Measurements from ENCODE around the gene PPA1. TPM values are rescaled to one million over a fixed set of nuclear protein-coding genes. Genes with fewer than 3 reads are reported as not detected.

Gene PPA1
- total and polyA plus RNA-seq, 2 donors (not counting 3 experiments of a cell fraction or from before 2014, with no cell fraction given): 63.5 to 140 TPM

DNA sequence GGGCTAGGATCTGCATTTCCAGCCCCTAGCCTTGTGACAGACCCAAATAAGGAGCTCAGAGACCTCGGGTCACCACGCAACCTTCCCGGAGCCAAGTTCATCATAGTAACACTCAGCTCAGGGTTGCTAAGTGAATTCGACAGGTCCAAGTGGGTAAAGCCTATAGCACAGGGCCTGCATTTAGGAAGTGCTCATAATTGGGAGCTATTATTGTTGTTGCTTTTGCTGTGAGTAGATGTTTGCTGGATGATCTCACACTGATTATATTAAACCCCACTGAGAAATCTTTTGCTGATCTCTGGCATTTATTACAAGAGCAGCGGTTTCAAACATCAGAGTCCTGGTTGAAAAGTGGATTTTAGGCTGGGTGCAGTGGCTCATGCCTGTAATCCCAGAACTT lies 42.6 kb downstream of the PPA1 start:
- Histone ChIP-seq H3K9me1 (replicated peaks; ENCODE audit: control insufficient read depth, extremely low read depth, insufficient read depth, low read length) (no peaks in the 10 kb centered on the region), H4K20me1 (replicated peaks; ENCODE audit: control insufficient read depth, extremely low read depth, insufficient read depth, low read length) (no peaks in the 10 kb centered on the region), H3K4me1 (ENCODE audit: control insufficient read depth, extremely low read depth, insufficient read depth, low read length) (no peaks in the 10 kb centered on the region), H3K9ac (replicated peaks; ENCODE audit: extremely low read depth, insufficient read depth, low read length) (no peak overlapping the region), H3K4me3 (replicated peaks in 1 of 3; ENCODE audit: insufficient read depth in 1 of 3, low read depth in 1 of 3, low read length in 3 of 3) (no peak overlapping the region), H3K27ac (ENCODE audit: insufficient read depth, low read depth, low read length) (no peak overlapping the region), H3K36me3 (ENCODE audit: control insufficient read depth in 2 of 2, extremely low read depth in 1 of 2, insufficient read depth in 2 of 2, low read length in 2 of 2) (no peaks in the 10 kb centered on the region), H2AFZ (ENCODE audit: low read depth, low read length) (no peak overlapping the region), H3K9me3 (replicated peaks; ENCODE audit: control insufficient read depth, insufficient read depth, low read length) (no peaks in the 10 kb centered on the region), H3K27me3 (ENCODE audit: control insufficient read depth in 2 of 2, insufficient read depth in 2 of 2, low read length in 2 of 2) (no peaks in the 10 kb centered on the region), H3K79me2 (ENCODE audit: control insufficient read depth, insufficient read depth, low read length) (no peaks in the 10 kb centered on the region), H3K4me2 (ENCODE audit: insufficient read depth, low read length) (no peak overlapping the region)
- dilution Hi-C loops (cut with MboI; ENCODE audit: extremely low pct_ligation_motif_present, low sequenced_read_pairs): no loop called here
- POLR2A ChIA-PET: interaction anchor here (0.5 kb wide), 1 partner anchor 280 kb away, joined by 4 read pairs; no protein-coding TSS in a partner anchor
- BruUV-seq (replicated peaks): no TSS peak
- CTCF ChIA-PET: interaction anchor here (0.7 to 1.8 kb wide), 5 partner anchors 12 to 75 kb away, joined by 3 to 7 read pairs (median 4); partner anchors contain the start of gene TYSND1
- intact Hi-C loops (cut with micrococcal nuclease): no loop called here
- no peak for DNase-seq (ENCODE audit: low read depth, low spot score)
- no peak for FAIRE-seq
- TF ChIP-seq, protein P1, sequence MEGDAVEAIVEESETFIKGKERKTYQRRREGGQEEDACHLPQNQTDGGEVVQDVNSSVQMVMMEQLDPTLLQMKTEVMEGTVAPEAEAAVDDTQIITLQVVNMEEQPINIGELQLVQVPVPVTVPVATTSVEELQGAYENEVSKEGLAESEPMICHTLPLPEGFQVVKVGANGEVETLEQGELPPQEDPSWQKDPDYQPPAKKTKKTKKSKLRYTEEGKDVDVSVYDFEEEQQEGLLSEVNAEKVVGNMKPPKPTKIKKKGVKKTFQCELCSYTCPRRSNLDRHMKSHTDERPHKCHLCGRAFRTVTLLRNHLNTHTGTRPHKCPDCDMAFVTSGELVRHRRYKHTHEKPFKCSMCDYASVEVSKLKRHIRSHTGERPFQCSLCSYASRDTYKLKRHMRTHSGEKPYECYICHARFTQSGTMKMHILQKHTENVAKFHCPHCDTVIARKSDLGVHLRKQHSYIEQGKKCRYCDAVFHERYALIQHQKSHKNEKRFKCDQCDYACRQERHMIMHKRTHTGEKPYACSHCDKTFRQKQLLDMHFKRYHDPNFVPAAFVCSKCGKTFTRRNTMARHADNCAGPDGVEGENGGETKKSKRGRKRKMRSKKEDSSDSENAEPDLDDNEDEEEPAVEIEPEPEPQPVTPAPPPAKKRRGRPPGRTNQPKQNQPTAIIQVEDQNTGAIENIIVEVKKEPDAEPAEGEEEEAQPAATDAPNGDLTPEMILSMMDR (IDR thresholded peaks at IDR 0.05; ENCODE audit: extremely low read depth in 1 of 2, insufficient read depth in 1 of 2, low read depth in 1 of 2, low read length in 2 of 2): no peak
- TF ChIP-seq POLR2AphosphoS5 (IDR thresholded peaks at IDR 0.05; ENCODE audit: insufficient read depth, low read depth, low read length): no peak

DNA sequence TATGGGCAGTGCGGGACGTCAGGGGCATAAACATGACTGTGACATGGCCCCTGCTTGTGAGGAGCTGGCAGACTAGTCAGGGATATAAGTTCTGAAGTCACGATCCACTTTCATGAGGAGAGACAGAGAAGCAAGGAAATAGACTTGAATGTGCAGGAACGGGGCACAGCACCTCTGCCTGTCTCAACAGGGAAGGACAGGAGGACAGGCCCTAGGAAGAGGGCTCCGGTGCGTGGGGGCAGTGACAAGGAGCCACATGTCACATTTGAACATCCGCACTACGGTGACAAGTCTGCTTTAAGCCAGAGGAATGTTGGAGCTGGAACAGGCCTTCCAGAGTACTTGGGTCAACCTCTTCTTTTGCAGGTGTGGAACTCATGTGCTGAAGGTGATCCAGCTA lies 43.1 kb downstream of the PPA1 start:
- intact Hi-C loops (cut with micrococcal nuclease): no loop called here
- dilution Hi-C loops (cut with MboI; ENCODE audit: extremely low pct_ligation_motif_present, low sequenced_read_pairs): no loop called here
- H3K9me3 ChIP-seq (replicated peaks; ENCODE audit: control insufficient read depth, insufficient read depth, low read length): no peaks in the 10 kb centered on the region
- H3K27me3 ChIP-seq (ENCODE audit: control insufficient read depth in 2 of 2, insufficient read depth in 2 of 2, low read length in 2 of 2): no peaks in the 10 kb centered on the region
- H3K4me1 ChIP-seq (ENCODE audit: control insufficient read depth, extremely low read depth, insufficient read depth, low read length): no peaks in the 10 kb centered on the region
- TF ChIP-seq, protein P1 (IDR thresholded peaks at IDR 0.05; ENCODE audit: extremely low read depth in 1 of 2, insufficient read depth in 1 of 2, low read depth in 1 of 2, low read length in 2 of 2): no peak
- TF ChIP-seq EZH2 (IDR thresholded peaks at IDR 0.05; ENCODE audit: borderline replicate concordance, low read depth, low read length, severe bottlenecking) (no peak), POLR2A (IDR thresholded peaks at IDR 0.05; ENCODE audit: low read depth, low read length) (no peak), MYC (IDR thresholded peaks at IDR 0.05; ENCODE audit: low read depth, low read length) (no peak), FOS (IDR thresholded peaks at IDR 0.05; ENCODE audit: borderline replicate concordance, insufficient read depth, low read length) (no peak), POLR2AphosphoS5 (IDR thresholded peaks at IDR 0.05; ENCODE audit: insufficient read depth, low read depth, low read length) (no peak), GATA2 (IDR thresholded peaks at IDR 0.05; ENCODE audit: insufficient read depth, insufficient read length, low read depth, low read length) (no peak), JUN (IDR thresholded peaks at IDR 0.05; ENCODE audit: borderline replicate concordance, insufficient read depth, insufficient read length, low read depth) (no peak)
- TF ChIP-seq, protein P2, sequence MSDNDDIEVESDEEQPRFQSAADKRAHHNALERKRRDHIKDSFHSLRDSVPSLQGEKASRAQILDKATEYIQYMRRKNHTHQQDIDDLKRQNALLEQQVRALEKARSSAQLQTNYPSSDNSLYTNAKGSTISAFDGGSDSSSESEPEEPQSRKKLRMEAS (IDR thresholded peaks at IDR 0.05; ENCODE audit: insufficient read depth, insufficient read length): no peak
- DNase-seq (ENCODE audit: low read depth, low spot score) (no peak), FAIRE-seq (no peak)
- no TSS peak for BruUV-seq (replicated peaks)
- no peak overlapping the region for H3K9ac ChIP-seq (replicated peaks; ENCODE audit: extremely low read depth, insufficient read depth, low read length)
- no peaks in the 10 kb centered on the region for H3K36me3 ChIP-seq (ENCODE audit: control insufficient read depth in 2 of 2, extremely low read depth in 1 of 2, insufficient read depth in 2 of 2, low read length in 2 of 2)
- ChIA-PET POLR2A (no interaction called here), CTCF (interaction anchor here (1.1 to 1.8 kb wide), 4 partner anchors 13 to 74 kb away, joined by 3 to 7 read pairs (median 4); partner anchors contain the start of gene TYSND1)
- no peak overlapping the region for H3K4me3 ChIP-seq (replicated peaks in 1 of 3; ENCODE audit: insufficient read depth in 1 of 3, low read depth in 1 of 3, low read length in 3 of 3)
- H3K4me2 ChIP-seq (ENCODE audit: insufficient read depth, low read length): no peak overlapping the region
- H2AFZ ChIP-seq (ENCODE audit: low read depth, low read length): no peak overlapping the region
- no peak overlapping the region for H3K27ac ChIP-seq (ENCODE audit: insufficient read depth, low read depth, low read length)
- H3K79me2 ChIP-seq (ENCODE audit: control insufficient read depth, insufficient read depth, low read length): no peaks in the 10 kb centered on the region
- no peaks in the 10 kb centered on the region for H3K9me1 ChIP-seq (replicated peaks; ENCODE audit: control insufficient read depth, extremely low read depth, insufficient read depth, low read length)
- H4K20me1 ChIP-seq (replicated peaks; ENCODE audit: control insufficient read depth, extremely low read depth, insufficient read depth, low read length): no peaks in the 10 kb centered on the region
